ENCODE results near the gene KDM5B. TPM values are rescaled to one million over a fixed set of nuclear protein-coding genes. Genes with fewer than 3 reads are reported as not detected.
"Not testable (repeated sequence)": the region's sequence is repeated elsewhere in the genome, so short reads cannot be mapped to it uniquely, and the experiment has no call there.

KDM5B gene
- total RNA-seq, 1 experiment from 2014 or later, result 86.7 TPM

DNA sequence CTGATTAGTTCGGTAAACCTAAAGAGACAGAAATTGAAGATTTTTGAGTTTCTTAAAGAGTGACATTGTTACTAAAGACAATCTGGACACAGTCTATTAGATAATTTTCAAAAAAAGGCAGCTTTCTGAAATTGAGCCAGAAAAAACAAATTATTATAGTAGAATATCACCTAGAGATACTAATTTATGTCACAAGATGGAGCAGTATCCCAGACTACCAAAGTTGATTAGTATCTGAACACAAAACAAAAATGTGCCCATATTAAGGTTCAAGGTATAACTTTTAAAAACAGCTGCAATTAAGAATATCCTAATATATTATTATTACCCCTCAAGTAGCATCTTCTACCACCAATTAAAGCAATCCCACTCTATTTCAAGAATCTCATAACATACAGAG lies 57.5 kb downstream of the KDM5B start:
- Mint-ChIP-seq H3K4me3 (ENCODE audit: low read depth, unreplicated experiment) (no peak overlapping the region), H3K27me3 (ENCODE audit: unreplicated experiment) (no peaks in the 10 kb centered on the region), H3K36me3 (ENCODE audit: insufficient read depth, unreplicated experiment) (peaks cover 56% of the 10 kb centered on the region), H3K4me1 (ENCODE audit: low read depth, unreplicated experiment) (no peaks in the 10 kb centered on the region), H3K27ac (ENCODE audit: unreplicated experiment) (no peak overlapping the region), H3K9me3 (ENCODE audit: low read depth, unreplicated experiment) (no peaks in the 10 kb centered on the region)
- TF ChIP-seq, protein P1, sequence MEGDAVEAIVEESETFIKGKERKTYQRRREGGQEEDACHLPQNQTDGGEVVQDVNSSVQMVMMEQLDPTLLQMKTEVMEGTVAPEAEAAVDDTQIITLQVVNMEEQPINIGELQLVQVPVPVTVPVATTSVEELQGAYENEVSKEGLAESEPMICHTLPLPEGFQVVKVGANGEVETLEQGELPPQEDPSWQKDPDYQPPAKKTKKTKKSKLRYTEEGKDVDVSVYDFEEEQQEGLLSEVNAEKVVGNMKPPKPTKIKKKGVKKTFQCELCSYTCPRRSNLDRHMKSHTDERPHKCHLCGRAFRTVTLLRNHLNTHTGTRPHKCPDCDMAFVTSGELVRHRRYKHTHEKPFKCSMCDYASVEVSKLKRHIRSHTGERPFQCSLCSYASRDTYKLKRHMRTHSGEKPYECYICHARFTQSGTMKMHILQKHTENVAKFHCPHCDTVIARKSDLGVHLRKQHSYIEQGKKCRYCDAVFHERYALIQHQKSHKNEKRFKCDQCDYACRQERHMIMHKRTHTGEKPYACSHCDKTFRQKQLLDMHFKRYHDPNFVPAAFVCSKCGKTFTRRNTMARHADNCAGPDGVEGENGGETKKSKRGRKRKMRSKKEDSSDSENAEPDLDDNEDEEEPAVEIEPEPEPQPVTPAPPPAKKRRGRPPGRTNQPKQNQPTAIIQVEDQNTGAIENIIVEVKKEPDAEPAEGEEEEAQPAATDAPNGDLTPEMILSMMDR (IDR thresholded peaks at IDR 0.05; ENCODE audit: unreplicated experiment), result no peak
- CTCF ChIA-PET, result interaction anchor here (1.0 kb wide), 1 partner anchor 102 kb away, joined by 3 read pairs; no protein-coding TSS in a partner anchor
- DNase-seq, result no peak
- intact Hi-C loops (cut with micrococcal nuclease; ENCODE audit: unreplicated experiment), result loop anchor here (2.0 to 5.0 kb wide), 2 partner anchors 102 to 247 kb away; no protein-coding TSS in a partner anchor
- no TSS peak for BruUV-seq (replicated peaks)

DNA sequence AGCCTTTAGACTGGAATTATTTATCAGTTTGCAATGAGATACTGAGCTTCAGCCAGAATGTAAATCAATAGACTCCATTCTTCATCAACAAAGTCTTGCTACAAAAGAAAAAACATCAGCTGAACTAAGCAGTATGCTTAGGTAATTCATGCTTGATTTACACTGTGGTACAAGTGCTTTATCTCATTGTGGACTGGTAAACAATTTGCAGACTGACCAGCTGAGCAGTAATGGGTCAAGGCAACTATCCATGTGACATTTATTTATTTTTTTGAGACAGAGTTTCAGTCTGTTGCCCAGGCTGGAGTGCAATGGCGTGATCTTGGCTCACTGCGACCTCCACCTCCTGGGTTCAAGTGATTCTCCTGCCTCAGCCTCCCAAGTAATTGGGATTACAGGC lies 58.2 kb downstream of the KDM5B start:
- Mint-ChIP-seq H3K4me1 (ENCODE audit: low read depth, unreplicated experiment) (no peaks in the 10 kb centered on the region), H3K27me3 (ENCODE audit: unreplicated experiment) (no peaks in the 10 kb centered on the region), H3K27ac (ENCODE audit: unreplicated experiment) (no peak overlapping the region), H3K4me3 (ENCODE audit: low read depth, unreplicated experiment) (no peak overlapping the region), H3K36me3 (ENCODE audit: insufficient read depth, unreplicated experiment) (peaks cover 59% of the 10 kb centered on the region), H3K9me3 (ENCODE audit: low read depth, unreplicated experiment) (no peaks in the 10 kb centered on the region)
- TF ChIP-seq, protein P1 (IDR thresholded peaks at IDR 0.05; ENCODE audit: unreplicated experiment), result no peak
- BruUV-seq (replicated peaks), result no TSS peak
- CTCF ChIA-PET, result no interaction called here
- DNase-seq, result no peak
- intact Hi-C loops (cut with micrococcal nuclease; ENCODE audit: unreplicated experiment), result loop anchor here (2.0 to 5.0 kb wide), 2 partner anchors 103 to 247 kb away; no protein-coding TSS in a partner anchor

DNA sequence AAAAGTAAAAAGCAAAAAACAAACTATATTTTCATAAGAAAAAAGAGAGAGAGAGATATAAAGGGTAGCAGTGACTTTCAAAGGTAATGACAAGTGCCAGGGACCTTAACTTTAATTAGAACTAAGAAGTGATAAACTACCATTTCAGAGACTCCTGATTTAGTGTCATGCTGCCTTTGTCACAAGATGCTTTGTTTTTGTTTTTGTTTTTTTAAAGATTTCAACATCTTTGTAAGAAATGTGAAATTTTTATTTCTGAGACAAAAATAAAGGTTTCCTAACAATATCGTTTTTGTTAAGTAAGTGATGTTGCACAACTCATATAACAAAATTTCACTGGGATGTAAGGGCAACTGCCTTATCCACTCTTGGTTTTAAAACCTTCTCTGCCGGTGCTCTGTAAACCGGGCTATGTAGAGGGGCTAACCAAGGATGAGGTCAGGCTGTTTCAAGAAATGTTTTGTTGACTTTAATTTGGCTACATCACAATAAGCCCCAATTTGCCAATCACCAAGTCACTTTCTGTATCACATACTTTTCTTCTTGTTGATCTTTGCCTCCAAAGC lies 62.8 kb downstream of the KDM5B start:
- Mint-ChIP-seq H3K27ac (ENCODE audit: unreplicated experiment) (no peak overlapping the region), H3K4me1 (ENCODE audit: low read depth, unreplicated experiment) (no peaks in the 10 kb centered on the region), H3K36me3 (ENCODE audit: insufficient read depth, unreplicated experiment) (peaks cover 69% of the 10 kb centered on the region), H3K27me3 (ENCODE audit: unreplicated experiment) (no peaks in the 10 kb centered on the region), H3K4me3 (ENCODE audit: low read depth, unreplicated experiment) (no peak overlapping the region), H3K9me3 (ENCODE audit: low read depth, unreplicated experiment) (peaks cover 2% of the 10 kb centered on the region)
- DNase-seq, result no peak
- TF ChIP-seq, protein P1 (IDR thresholded peaks at IDR 0.05; ENCODE audit: unreplicated experiment), result no peak
- intact Hi-C loops (cut with micrococcal nuclease; ENCODE audit: unreplicated experiment), result no loop called here
- CTCF ChIA-PET, result no interaction called here
- BruUV-seq (replicated peaks), result no TSS peak

DNA sequence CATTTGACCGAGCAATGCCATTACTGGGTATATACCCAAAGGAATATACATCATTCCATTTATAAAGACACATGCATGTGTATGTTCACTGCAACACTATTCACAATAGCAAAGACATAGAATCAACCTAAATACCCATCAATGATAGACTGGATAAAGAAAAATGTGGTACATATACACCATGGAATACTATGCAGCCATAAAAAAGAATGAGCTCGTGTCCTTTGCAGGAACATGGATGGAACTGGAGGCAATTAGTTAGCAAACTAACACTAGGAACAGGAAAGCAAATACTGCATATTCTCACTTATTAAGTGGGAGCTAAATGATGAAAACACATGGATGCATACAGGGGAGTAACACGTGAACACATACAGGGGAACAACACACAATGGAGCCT lies 63.5 kb downstream of the KDM5B start:
- intact Hi-C loops (cut with micrococcal nuclease; ENCODE audit: unreplicated experiment); H3K4me3 Mint-ChIP-seq (ENCODE audit: low read depth, unreplicated experiment); BruUV-seq (replicated peaks); H3K4me1 Mint-ChIP-seq (ENCODE audit: low read depth, unreplicated experiment); DNase-seq; H3K27me3 Mint-ChIP-seq (ENCODE audit: unreplicated experiment); CTCF ChIA-PET; H3K27ac Mint-ChIP-seq (ENCODE audit: unreplicated experiment); H3K9me3 Mint-ChIP-seq (ENCODE audit: low read depth, unreplicated experiment): not testable (repeated sequence)
- H3K36me3 Mint-ChIP-seq (ENCODE audit: insufficient read depth, unreplicated experiment), result peaks cover 69% of the 10 kb centered on the region

DNA sequence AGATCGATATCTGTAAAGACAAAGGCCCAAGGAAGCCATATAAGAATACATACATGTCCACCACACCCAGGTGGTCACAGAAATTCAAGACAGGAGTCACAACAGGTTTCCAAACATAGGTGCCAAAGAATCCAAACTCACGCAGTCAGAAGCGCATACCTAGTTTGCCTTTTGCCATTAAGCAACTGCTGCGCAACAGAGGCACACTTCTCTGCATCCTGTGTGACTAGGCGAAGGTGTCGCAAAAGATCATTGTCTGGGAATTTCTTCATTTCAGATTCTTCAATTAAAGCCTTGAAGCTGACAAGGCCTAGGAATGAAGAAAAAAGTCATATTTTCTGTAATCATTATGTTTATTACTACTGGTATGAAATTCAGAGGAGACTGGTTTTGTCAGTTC lies 65.7 kb downstream of the KDM5B start:
- CTCF ChIA-PET, result interaction anchor here (0.7 kb wide), 1 partner anchor 33 kb away, joined by 3 read pairs; no protein-coding TSS in a partner anchor
- no peaks in the 10 kb centered on the region for H3K27me3 Mint-ChIP-seq (ENCODE audit: unreplicated experiment)
- intact Hi-C loops (cut with micrococcal nuclease; ENCODE audit: unreplicated experiment), result no loop called here
- H3K4me1 Mint-ChIP-seq (ENCODE audit: low read depth, unreplicated experiment), result no peaks in the 10 kb centered on the region
- TF ChIP-seq, protein P1 (IDR thresholded peaks at IDR 0.05; ENCODE audit: unreplicated experiment), result no peak
- H3K36me3 Mint-ChIP-seq (ENCODE audit: insufficient read depth, unreplicated experiment), result peaks cover 55% of the 10 kb centered on the region
- peaks cover 2% of the 10 kb centered on the region for H3K9me3 Mint-ChIP-seq (ENCODE audit: low read depth, unreplicated experiment)
- DNase-seq, result no peak
- no peak overlapping the region for H3K27ac Mint-ChIP-seq (ENCODE audit: unreplicated experiment)
- BruUV-seq (replicated peaks), result no TSS peak
- no peak overlapping the region for H3K4me3 Mint-ChIP-seq (ENCODE audit: low read depth, unreplicated experiment)
